Keratinocyte (primary cell): Measurements from ENCODE around the gene HTRA3. TPM values are rescaled to one million over a fixed set of nuclear protein-coding genes. Genes with fewer than 3 reads are reported as not detected.

Experiments used
- DNase-seq: peaks from one replicate; pipeline ENCODE4 v3.0.0-alpha.2; 2011; ENCODE audit warnings: low read depth, missing footprints, low spot score
- FAIRE-seq: peaks from 2 replicates; lab custom pipeline; 2011; peaks lifted over from hg19 to GRCh38; lab: Jason Lieb, UNC
- H2AFZ ChIP-seq: 2 replicates; pipeline ENCODE4 v1.6.0; 2012; ENCODE audit warnings: low read length, control low read depth, inconsistent platforms; ENCODE audit not compliant: control insufficient read depth
- H3K27ac ChIP-seq: 2 replicates; pipeline ENCODE4 v1.5.1; 2011; ENCODE audit warnings: low read length; ENCODE audit not compliant: control insufficient read depth, insufficient read depth
- H3K27me3 ChIP-seq: 3 replicates; pipeline ENCODE4 v1.6.0; 2011; ENCODE audit warnings: low read length; ENCODE audit not compliant: control insufficient read depth, insufficient read depth; ENCODE audit errors: extremely low read depth
- H3K36me3 ChIP-seq, 2 experiments: 2 replicates in 1 of 2; 3 replicates in 1 of 2; pipeline ENCODE4 v1.5.1; 2011; ENCODE audit warnings: low read length in 2 of 2, mild to moderate bottlenecking in 1 of 2; ENCODE audit not compliant: control insufficient read depth in 2 of 2, insufficient read depth in 2 of 2; ENCODE audit errors: extremely low read depth in 1 of 2
- H3K4me1 ChIP-seq: 3 replicates; pipeline ENCODE4 v1.5.1; 2011; ENCODE audit warnings: low read length; ENCODE audit not compliant: control insufficient read depth, insufficient read depth; ENCODE audit errors: extremely low read depth
- H3K4me2 ChIP-seq: 3 replicates; pipeline ENCODE4 v1.6.0; 2011; ENCODE audit warnings: low read depth, low read length; ENCODE audit not compliant: control insufficient read depth, insufficient read depth; ENCODE audit errors: extremely low read depth
- H3K4me3 ChIP-seq, 3 experiments: fragments of 200-600 bp in 1 of 3; sonication (generic) in 1 of 3; 2 replicates in 2 of 3; 3 replicates in 1 of 3; pipeline ENCODE4 v1.5.1; 2011 to 2016; ENCODE audit warnings: low read length in 3 of 3, mild to moderate bottlenecking in 3 of 3, control low read depth in 2 of 3, inconsistent platforms in 1 of 3, low read depth in 1 of 3, mixed read lengths in 1 of 3, mixed run types in 1 of 3, moderate library complexity in 1 of 3; ENCODE audit not compliant: control insufficient read depth in 2 of 3, insufficient read depth in 2 of 3; ENCODE audit errors: extremely low read depth in 1 of 3
- H3K79me2 ChIP-seq: 2 replicates; pipeline ENCODE4 v1.6.0; 2012; ENCODE audit warnings: low read length; ENCODE audit not compliant: control insufficient read depth, insufficient read depth
- H3K9ac ChIP-seq: 3 replicates; pipeline ENCODE4 v1.6.0; 2011; ENCODE audit warnings: low read length; ENCODE audit not compliant: control insufficient read depth, insufficient read depth; ENCODE audit errors: extremely low read depth
- H3K9me1 ChIP-seq: 3 replicates; pipeline ENCODE4 v1.6.0; 2011; ENCODE audit warnings: low read length; ENCODE audit not compliant: control insufficient read depth, insufficient read depth; ENCODE audit errors: extremely low read depth
- H3K9me3 ChIP-seq: 2 replicates; pipeline ENCODE4 v1.5.1; 2012; ENCODE audit warnings: low read depth, low read length; ENCODE audit not compliant: control insufficient read depth
- H4K20me1 ChIP-seq: 3 replicates; pipeline ENCODE4 v1.6.0; 2011; ENCODE audit warnings: low read length; ENCODE audit not compliant: control insufficient read depth, insufficient read depth; ENCODE audit errors: extremely low read depth
- EZH2 ChIP-seq: IDR thresholded peaks from one replicate; pipeline ENCODE4 v1.6.1; 2012; ENCODE audit warnings: inconsistent platforms, mild to moderate bottlenecking, low read length, moderate library complexity
- dilution Hi-C: fragments of 300-500 bp; cut with MboI; formaldehyde crosslinking; loops from one replicate; pipeline ENCODE4 v1.7.0; 2020; ENCODE audit warnings: low sequenced_read_pairs; ENCODE audit not compliant: extremely low pct_ligation_motif_present
- polyA plus RNA-seq, 5 experiments: library from polyadenylated mRNA; depleted of rRNA in 3 of 5; stranded (reverse) in 3 of 5; stranded (forward) in 1 of 5; unstranded in 1 of 5; fragments of >200 nt; gene quantifications; 1 replicate in 1 of 5; 2 replicates in 3 of 5; 3 replicates in 1 of 5; pipeline versions ENCODE4 v1.2.1 to v1.2.3, GENCODE V29; 2011 to 2012; ENCODE audit warnings: missing spikeins in 2 of 5, low read depth in 1 of 5, low replicate concordance in 1 of 5
- TF ChIP-seq, protein P1 (sequence below), 3 experiments: IDR thresholded peaks in 1 of 3; conservative IDR thresholded peaks in 1 of 3; optimal IDR thresholded peaks in 1 of 3; 2 replicates in 2 of 3; 3 replicates in 1 of 3; pipeline versions ENCODE3 to v1.5.1; 2011; ENCODE audit warnings: low read length in 3 of 3, mild to moderate bottlenecking in 3 of 3, moderate library complexity in 2 of 3, control low read depth in 1 of 3, inconsistent platforms in 1 of 3; ENCODE audit not compliant: insufficient read depth in 2 of 3; ENCODE audit errors: extremely low read depth in 1 of 3

HTRA3 gene
- polyA plus RNA-seq, 1 donor (not counting 4 experiments of a cell fraction or from before 2014, with no cell fraction given): not detected

DNA sequence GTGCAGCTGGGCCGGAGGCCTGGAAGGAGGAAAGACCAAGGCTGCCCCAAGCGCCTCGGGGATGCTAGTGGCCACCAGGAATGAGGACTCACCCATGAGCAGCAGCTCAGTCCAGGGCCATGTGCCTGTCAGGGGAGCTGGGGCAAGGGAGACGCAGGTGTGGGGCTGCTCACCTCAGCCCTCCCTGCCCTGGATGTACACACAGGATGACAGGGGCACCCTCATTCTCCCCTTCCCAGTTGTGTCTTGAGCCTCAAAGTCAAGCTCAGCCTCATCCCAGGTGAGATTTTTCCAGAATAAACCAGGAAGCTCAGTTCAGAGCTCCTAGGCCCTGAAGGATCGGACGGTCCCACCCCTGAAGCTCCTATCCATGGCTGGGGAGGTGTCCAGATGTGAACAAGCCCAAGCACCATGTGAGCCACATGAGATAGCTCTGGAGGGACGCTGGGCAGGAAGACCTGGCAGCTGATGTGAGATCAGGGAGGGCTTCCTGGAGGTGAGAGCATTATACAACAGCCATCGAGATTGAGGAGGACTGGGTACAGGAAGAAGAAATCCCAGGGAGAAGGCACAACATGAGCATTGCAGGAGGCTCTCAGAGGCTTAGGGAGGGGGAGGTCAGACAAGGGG lies 23.0 kb downstream of the HTRA3 start:
- H3K27ac ChIP-seq: no peak overlapping the region

DNA sequence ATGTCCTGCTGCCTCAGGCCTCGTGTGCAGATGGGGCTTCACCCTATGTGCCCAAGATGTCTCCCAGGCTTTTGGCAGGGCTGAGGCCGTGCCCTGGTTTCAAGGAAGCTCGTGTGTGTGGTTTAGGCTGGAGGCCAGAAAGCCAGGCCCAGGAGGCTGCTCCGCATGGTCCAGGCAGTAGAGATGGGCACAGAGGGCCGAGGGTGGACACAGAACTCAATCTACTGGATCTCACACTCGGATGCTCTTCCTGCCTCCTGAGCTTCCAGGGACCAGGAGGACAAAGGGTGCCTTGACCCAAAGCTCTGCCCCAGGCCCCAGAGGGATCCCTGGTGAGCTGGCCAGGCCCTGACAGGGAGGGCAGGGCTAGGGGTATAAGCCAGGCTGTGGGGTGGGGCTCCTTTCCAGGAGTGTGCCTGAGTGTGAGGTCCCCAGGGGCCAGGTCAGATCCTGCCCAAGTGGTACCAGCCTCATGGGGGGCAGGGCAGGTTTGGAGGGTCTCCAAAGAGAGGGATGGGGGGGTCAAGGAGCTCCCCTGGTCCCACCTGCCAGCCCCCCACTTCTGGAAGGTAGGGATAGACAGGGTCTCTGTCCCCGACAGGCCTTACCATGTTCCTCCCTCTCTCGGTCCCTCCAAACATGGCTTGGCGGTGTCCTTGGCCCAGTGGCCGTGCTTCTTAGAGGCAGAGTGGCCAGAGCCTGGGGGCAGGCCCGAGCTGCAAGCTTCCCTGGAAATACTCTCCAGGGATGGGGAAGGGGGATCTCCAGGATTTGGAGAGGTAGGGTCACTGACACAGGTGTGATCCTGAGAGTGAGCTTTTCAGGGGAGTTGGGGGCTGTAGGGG lies 23.8 kb downstream of the HTRA3 start:
- no peaks in the 10 kb centered on the region for H3K9me3 ChIP-seq
- no peak overlapping the region for H3K27ac ChIP-seq
- no peak overlapping the region for H3K9ac ChIP-seq
- no peaks in the 10 kb centered on the region for H3K79me2 ChIP-seq
- no peaks in the 10 kb centered on the region for H4K20me1 ChIP-seq
- no peak overlapping the region for H3K4me3 ChIP-seq
- FAIRE-seq (no peak), DNase-seq (no peak)
- no peaks in the 10 kb centered on the region for H3K36me3 ChIP-seq
- H3K4me2 ChIP-seq: no peak overlapping the region
- no peaks in the 10 kb centered on the region for H3K9me1 ChIP-seq
- dilution Hi-C loops: no loop called here
- H3K27me3 ChIP-seq: peaks cover 4% of the 10 kb centered on the region
- TF ChIP-seq EZH2: no peak
- TF ChIP-seq, protein P1, sequence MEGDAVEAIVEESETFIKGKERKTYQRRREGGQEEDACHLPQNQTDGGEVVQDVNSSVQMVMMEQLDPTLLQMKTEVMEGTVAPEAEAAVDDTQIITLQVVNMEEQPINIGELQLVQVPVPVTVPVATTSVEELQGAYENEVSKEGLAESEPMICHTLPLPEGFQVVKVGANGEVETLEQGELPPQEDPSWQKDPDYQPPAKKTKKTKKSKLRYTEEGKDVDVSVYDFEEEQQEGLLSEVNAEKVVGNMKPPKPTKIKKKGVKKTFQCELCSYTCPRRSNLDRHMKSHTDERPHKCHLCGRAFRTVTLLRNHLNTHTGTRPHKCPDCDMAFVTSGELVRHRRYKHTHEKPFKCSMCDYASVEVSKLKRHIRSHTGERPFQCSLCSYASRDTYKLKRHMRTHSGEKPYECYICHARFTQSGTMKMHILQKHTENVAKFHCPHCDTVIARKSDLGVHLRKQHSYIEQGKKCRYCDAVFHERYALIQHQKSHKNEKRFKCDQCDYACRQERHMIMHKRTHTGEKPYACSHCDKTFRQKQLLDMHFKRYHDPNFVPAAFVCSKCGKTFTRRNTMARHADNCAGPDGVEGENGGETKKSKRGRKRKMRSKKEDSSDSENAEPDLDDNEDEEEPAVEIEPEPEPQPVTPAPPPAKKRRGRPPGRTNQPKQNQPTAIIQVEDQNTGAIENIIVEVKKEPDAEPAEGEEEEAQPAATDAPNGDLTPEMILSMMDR (optimal IDR thresholded peaks at IDR 0.05 in 1 of 3, IDR thresholded peaks at IDR 0.05 in 1 of 3, conservative IDR thresholded peaks at IDR 0.05 in 1 of 3; ENCODE audit: extremely low read depth in 1 of 3, insufficient read depth in 2 of 3, low read length in 3 of 3): no peak
- no peaks in the 10 kb centered on the region for H3K4me1 ChIP-seq
- H2AFZ ChIP-seq: no peak overlapping the region

More for the DNA sequence above, 23.0 kb downstream of the HTRA3 start:
- dilution Hi-C loops: no loop called here
- Histone ChIP-seq H3K9me1 (no peaks in the 10 kb centered on the region), H3K9me3 (no peaks in the 10 kb centered on the region), H3K9ac (no peak overlapping the region), H3K36me3 (no peaks in the 10 kb centered on the region), H3K4me2 (no peak overlapping the region), H3K4me1 (no peaks in the 10 kb centered on the region), H4K20me1 (no peaks in the 10 kb centered on the region), H2AFZ (no peak overlapping the region), H3K79me2 (no peaks in the 10 kb centered on the region), H3K4me3 (no peak overlapping the region), H3K27me3 (peaks cover 4% of the 10 kb centered on the region)
- FAIRE-seq: no peak
- DNase-seq: no peak
- TF ChIP-seq, protein P1 (optimal IDR thresholded peaks at IDR 0.05 in 1 of 3, IDR thresholded peaks at IDR 0.05 in 1 of 3, conservative IDR thresholded peaks at IDR 0.05 in 1 of 3; ENCODE audit: extremely low read depth in 1 of 3, insufficient read depth in 2 of 3, low read length in 3 of 3): no peak
- no peak for TF ChIP-seq EZH2
